Left ventricle myocardium inferior (tissue), 1 donor: ENCODE measurements around the gene GDPD1. TPM values are rescaled to one million over a fixed set of nuclear protein-coding genes. Genes with fewer than 3 reads are reported as not detected.

ENCODE experiments used
- DNase-seq: peaks from one replicate; pipeline ENCODE4 v3.0.0-alpha.2; 2020
- H3K27ac ChIP-seq: fragments of 200-600 bp; replicated peaks from 2 replicates; pipeline ENCODE4 v1.8.0; 2021
- H3K27me3 ChIP-seq: fragments of 200-600 bp; 2 replicates; pipeline ENCODE4 v1.8.0; 2021; ENCODE audit warnings: low read depth
- H3K36me3 ChIP-seq: fragments of 200-600 bp; 2 replicates; pipeline ENCODE4 v1.8.0; 2021
- H3K4me1 ChIP-seq: fragments of 200-600 bp; 2 replicates; pipeline ENCODE4 v1.8.0; 2021
- H3K4me3 ChIP-seq: fragments of 200-600 bp; 2 replicates; pipeline ENCODE4 v1.8.0; 2021; ENCODE audit warnings: mild to moderate bottlenecking, moderate library complexity
- H3K9me3 ChIP-seq: fragments of 200-600 bp; replicated peaks from 2 replicates; pipeline ENCODE4 v1.8.0; 2021
- intact Hi-C: fragments of 100-400 bp; cut with micrococcal nuclease; formaldehyde crosslinking; loops from one replicate; pipeline ENCODE4 v1.11.0; 2022
- total RNA-seq: library from RNA; stranded (reverse); fragmentation: NEBNext Ultra II Directional; extraction: Animal tissue kit (Norgen Biotek cat#: 25700); gene quantifications from one replicate; pipeline ENCODE4 v1.2.1, GENCODE V29; 2021
- TF ChIP-seq, protein P1 (sequence below): fragments of 200-600 bp; IDR thresholded peaks from 2 replicates; pipeline ENCODE4 v1.8.0; 2021; ENCODE audit warnings: antibody characterized with exemption, mild to moderate bottlenecking, borderline replicate concordance
- donor health status: DM: no; HTN: yes; CAD: no; lungs with severe emphysema.

Gene GDPD1
- total RNA-seq, 1 donor from 2014 or later: 2.9 TPM

DNA sequence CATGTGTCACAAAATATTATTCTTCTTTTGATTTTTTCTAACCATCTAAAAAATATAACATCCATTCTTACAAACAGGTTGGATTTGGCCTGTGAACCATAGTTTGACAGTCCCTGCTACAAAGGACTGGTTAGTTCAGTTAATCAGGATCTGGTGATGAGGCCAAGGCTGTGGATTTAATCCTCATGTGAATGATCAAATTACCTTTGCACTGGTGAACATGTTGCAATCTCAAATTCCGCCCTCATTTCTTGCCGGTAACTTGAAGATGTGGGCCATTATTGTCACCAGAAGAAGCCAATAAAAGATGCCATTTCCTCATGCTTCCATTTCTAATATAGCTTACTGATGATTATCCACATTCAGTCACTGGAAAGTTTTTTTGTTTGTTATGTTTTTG, 75.9 kb downstream of the GDPD1 start:
- no peak overlapping the region for H3K27ac ChIP-seq

GRCh38 chr17:59298521-59298920, 78.2 kb downstream of the GDPD1 start:
- no peak for DNase-seq
- intact Hi-C loops: loop anchor here (10.0 kb wide), 1 partner anchor 246 kb away; no protein-coding TSS in a partner anchor
- Histone ChIP-seq H3K4me3 (no peak overlapping the region), H3K27ac (no peak overlapping the region), H3K4me1 (no peaks in the 10 kb centered on the region), H3K9me3 (no peaks in the 10 kb centered on the region), H3K36me3 (no peaks in the 10 kb centered on the region), H3K27me3 (no peaks in the 10 kb centered on the region)
- TF ChIP-seq, protein P1, sequence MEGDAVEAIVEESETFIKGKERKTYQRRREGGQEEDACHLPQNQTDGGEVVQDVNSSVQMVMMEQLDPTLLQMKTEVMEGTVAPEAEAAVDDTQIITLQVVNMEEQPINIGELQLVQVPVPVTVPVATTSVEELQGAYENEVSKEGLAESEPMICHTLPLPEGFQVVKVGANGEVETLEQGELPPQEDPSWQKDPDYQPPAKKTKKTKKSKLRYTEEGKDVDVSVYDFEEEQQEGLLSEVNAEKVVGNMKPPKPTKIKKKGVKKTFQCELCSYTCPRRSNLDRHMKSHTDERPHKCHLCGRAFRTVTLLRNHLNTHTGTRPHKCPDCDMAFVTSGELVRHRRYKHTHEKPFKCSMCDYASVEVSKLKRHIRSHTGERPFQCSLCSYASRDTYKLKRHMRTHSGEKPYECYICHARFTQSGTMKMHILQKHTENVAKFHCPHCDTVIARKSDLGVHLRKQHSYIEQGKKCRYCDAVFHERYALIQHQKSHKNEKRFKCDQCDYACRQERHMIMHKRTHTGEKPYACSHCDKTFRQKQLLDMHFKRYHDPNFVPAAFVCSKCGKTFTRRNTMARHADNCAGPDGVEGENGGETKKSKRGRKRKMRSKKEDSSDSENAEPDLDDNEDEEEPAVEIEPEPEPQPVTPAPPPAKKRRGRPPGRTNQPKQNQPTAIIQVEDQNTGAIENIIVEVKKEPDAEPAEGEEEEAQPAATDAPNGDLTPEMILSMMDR: no peak

More for the DNA sequence above, 75.9 kb downstream of the GDPD1 start:
- no peaks in the 10 kb centered on the region for H3K27me3 ChIP-seq
- intact Hi-C loops: loop anchor here (10.0 kb wide), 1 partner anchor 249 kb away; no protein-coding TSS in a partner anchor
- TF ChIP-seq, protein P1: no peak
- H3K9me3 ChIP-seq: no peaks in the 10 kb centered on the region
- H3K36me3 ChIP-seq: no peaks in the 10 kb centered on the region
- DNase-seq: no peak
- H3K4me1 ChIP-seq: no peaks in the 10 kb centered on the region
- no peak overlapping the region for H3K4me3 ChIP-seq

DNA sequence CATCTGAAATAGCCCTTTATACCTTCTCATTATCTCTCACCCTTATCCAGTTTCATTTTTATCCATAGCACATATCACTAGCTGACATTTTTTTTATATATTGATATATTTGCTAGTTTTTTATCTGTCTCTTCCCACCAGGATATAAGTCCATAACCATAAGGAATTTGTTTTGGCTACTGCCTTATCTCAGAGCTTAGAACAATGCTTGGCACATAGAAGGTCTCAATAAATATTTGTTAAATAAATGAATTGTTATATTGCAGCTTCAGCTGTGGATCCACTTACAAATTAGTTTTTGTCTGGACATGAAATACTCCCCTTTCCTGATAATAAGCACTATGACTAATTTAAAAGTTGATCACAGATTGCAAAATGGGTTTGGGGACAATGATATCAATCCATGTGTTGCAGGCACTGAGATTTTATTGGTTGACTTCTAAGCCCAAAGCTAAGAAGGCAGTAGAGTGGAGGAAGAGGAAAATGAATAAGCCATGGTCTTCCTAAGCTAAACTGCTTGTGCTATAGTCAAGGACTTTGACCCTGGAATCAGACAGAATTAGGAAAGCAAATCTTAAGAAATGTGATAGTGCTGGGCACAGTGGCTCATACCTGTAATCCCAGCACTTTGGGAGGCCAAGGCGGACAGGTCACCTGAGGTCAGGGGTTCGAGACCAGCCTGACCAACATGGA, 79.2 kb downstream of the GDPD1 start:
- intact Hi-C loops: loop anchor here (10.0 kb wide), 1 partner anchor 245 kb away; no protein-coding TSS in a partner anchor
- no peak for DNase-seq
- Histone ChIP-seq H3K36me3 (no peaks in the 10 kb centered on the region), H3K4me3 (no peak overlapping the region), H3K27ac (no peak overlapping the region), H3K27me3 (no peaks in the 10 kb centered on the region), H3K9me3 (no peaks in the 10 kb centered on the region), H3K4me1 (no peaks in the 10 kb centered on the region)
- TF ChIP-seq, protein P1: no peak

DNA sequence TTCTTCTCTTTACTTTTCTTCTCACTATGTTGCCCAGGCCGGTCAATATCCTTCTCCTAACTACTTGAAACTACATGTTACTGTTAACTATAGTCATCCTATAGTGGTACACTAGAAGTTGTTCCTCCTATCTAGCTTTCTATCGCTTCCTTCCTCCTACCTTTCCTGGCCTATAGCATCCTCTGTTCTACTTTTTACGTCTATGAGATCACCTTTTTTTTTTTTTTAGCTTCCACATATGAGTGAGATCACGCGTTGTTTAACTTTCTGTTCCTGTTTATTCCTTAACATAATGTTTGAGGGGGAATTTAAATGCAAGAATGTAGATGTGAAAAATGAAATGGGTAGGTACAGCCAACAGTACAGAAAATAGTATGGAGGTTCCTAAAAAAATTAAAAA, 80.6 kb downstream of the GDPD1 start:
- Histone ChIP-seq H3K27me3 (no peaks in the 10 kb centered on the region), H3K4me1 (no peaks in the 10 kb centered on the region), H3K9me3 (no peaks in the 10 kb centered on the region), H3K4me3 (no peak overlapping the region), H3K27ac (no peak overlapping the region), H3K36me3 (no peaks in the 10 kb centered on the region)
- DNase-seq: no peak
- TF ChIP-seq, protein P1: no peak
- intact Hi-C loops: no loop called here

GRCh38 chr17:59304811-59305210, 84.5 kb downstream of the GDPD1 start:
- no peak overlapping the region for H3K4me3 ChIP-seq
- intact Hi-C loops: no loop called here
- H3K27me3 ChIP-seq: no peaks in the 10 kb centered on the region
- H3K27ac ChIP-seq: no peak overlapping the region
- H3K4me1 ChIP-seq: no peaks in the 10 kb centered on the region
- no peaks in the 10 kb centered on the region for H3K36me3 ChIP-seq
- no peaks in the 10 kb centered on the region for H3K9me3 ChIP-seq
- TF ChIP-seq, protein P1: no peak
- no peak for DNase-seq
